ENCODE data around the gene LIN37.
"Not testable (repeated sequence)": the region's sequence is repeated elsewhere in the genome, so short reads cannot be mapped to it uniquely, and the experiment has no call there.

The LIN37 gene

GRCh38 chr19:35789978-35790944 lies 41.9 kb downstream of the LIN37 start:
- no peak for DNase-seq (ENCODE audit: low read depth)

DNA sequence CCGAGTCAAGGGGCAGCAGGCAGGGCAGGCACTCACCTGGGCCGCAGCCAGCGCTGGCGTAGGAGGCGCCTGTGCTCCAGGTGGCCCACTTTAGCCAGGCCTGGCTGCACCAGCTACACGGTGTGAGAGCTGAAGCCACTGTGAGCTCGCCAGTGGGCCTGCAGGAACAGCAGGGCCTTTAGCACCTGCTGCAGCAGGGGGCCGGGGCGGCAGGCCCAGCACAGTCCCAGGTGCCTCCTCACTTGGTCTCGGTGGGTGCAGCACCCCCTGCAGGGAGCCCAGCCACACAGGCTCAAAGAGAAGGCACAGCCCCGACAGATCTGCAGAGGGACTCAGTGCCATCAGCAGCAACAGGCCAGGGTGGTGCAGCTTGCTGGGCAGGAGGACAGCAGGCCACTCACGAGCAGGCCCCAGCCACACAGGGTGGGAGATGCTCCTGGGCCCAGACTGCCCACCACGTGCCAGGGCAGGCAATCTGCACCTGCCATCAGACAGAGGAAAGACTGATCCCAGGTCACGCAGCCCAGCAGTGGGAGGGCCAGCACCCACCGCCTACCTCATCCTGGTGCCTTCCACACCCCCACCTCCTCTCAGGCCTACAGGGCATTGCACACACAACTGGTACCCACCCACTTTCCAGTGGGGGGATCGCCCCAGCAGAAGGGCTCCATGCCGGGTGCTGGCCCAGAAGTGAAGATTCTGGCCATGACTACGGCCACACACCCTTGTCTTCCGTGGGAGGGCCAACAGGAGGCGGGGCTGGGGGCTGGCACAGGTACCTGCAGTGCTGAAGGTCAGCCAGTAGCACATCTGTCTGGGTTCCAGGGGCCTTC lies 42.8 kb downstream of the LIN37 start:
- no peak for DNase-seq (ENCODE audit: low read depth)

- no peak for DNase-seq (ENCODE audit: low read depth)
Measured at GRCh38 chr19:35791814-35792279, 43.5 kb downstream of the LIN37 start.

- DNase-seq (ENCODE audit: low read depth): no peak
Measured at GRCh38 chr19:35792312-35792711, 43.9 kb downstream of the LIN37 start.

DNA sequence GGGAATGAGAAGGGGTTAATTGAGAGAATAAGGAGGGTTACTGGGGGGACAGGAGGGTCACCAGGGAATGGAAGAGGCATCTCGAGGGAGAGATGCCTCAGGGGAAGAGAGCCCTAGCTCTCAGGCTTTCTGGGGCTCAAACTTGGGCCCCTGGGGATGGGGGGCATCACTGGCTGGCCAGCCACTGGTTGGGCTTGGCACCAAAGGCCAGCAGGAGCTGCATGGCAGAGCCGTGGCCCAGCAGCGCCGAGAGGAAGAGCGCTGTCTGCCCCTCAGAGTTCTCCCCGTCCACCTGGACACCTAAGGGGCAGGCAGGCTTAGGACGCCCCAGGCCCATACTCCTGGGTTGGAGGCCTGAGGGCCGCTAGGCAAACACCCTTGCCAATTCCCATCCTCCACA lies 44.5 kb downstream of the LIN37 start:
- no peak for DNase-seq (ENCODE audit: low read depth)

- DNase-seq (ENCODE audit: low read depth): no peak
Measured at GRCh38 chr19:35793381-35794165, 45.2 kb downstream of the LIN37 start.

DNA sequence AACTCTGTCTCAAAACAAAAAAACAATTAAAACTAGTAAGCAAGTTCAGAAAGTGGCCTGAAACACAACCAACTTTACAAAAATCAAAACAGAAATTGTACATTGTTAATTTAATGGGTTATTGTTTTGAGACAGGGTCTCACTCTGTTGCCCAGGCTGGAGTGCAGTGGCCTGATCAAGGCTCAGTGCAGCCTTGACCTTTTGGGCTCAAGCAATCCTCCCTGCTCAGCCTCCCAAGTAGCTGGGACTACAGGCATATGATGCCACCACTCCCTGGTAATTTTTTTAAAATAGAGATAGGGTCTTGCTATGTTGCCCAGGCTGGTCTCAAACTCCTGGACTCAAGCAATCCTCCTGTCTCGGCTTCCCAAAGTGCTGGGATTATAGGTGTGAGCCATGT lies 47.2 kb downstream of the LIN37 start:
- DNase-seq (ENCODE audit: low read depth): not testable (repeated sequence)

- DNase-seq (ENCODE audit: low read depth): no peak
Measured at GRCh38 chr19:35796645-35797542, 48.5 kb downstream of the LIN37 start.

DNA sequence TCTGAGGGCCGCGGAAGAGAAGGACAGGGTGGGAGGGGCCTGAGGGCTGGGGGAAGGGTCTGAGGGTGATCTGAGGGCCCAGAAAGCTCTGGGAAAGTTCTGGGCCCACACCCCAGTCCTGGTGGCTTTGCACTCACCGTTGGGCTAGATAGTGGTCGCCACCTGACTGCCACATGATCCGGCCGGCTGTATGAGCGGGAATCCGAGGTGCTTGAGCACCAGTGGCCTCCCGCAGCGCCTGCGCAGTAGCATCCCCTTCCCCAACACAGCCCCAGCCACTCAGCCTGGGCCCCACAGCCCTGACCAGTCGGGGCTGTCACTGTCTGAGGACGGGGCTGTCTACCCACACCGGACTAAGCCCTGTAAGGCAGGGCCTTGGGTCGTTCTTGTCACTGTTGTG lies 49.3 kb downstream of the LIN37 start:
- DNase-seq (ENCODE audit: low read depth): no peak

DNA sequence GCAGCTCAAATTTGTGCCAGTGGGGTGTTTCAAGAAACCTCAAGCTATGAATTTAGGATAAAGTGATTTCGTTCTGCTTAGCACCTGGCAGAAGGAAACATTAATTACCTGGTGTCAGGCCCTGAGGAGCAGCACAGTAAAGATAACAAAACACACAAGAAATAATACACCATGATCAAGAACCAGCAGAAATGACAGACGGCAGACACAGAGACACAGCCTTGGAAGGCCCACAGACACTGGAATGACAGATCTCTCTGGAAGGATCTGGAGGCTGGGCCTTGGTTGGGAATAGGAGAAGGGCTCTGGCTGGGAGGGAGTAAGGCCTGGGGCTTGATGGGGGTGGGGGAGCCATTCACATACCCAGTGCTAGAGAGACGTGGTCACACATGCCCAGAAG lies 53.5 kb downstream of the LIN37 start:
- no peak for DNase-seq (ENCODE audit: low read depth)
